GM12892 (cell line): ENCODE data around the gene MAPK7.

Experiments
- DNase-seq: peaks from one replicate; pipeline ENCODE4 v3.0.0; 2011; ENCODE audit not compliant: insufficient read length
- FAIRE-seq: peaks from 2 replicates; lab custom pipeline; 2011; peaks lifted over from hg19 to GRCh38; lab: Jason Lieb, UNC
- POLR2A ChIP-seq: IDR thresholded peaks from 2 replicates; pipeline ENCODE4 v1.6.1; 2011; ENCODE audit warnings: low read depth, low read length, control low read depth
- POLR2AphosphoS5 ChIP-seq: IDR thresholded peaks from 2 replicates; pipeline ENCODE4 v1.6.1; 2011; ENCODE audit warnings: low read depth, low read length, control low read depth
- TAF1 ChIP-seq: IDR thresholded peaks from 2 replicates; pipeline ENCODE4 v1.6.1; 2011; ENCODE audit warnings: low read depth, mild to moderate bottlenecking, control low read depth, low read length, borderline replicate concordance

Gene MAPK7

DNA sequence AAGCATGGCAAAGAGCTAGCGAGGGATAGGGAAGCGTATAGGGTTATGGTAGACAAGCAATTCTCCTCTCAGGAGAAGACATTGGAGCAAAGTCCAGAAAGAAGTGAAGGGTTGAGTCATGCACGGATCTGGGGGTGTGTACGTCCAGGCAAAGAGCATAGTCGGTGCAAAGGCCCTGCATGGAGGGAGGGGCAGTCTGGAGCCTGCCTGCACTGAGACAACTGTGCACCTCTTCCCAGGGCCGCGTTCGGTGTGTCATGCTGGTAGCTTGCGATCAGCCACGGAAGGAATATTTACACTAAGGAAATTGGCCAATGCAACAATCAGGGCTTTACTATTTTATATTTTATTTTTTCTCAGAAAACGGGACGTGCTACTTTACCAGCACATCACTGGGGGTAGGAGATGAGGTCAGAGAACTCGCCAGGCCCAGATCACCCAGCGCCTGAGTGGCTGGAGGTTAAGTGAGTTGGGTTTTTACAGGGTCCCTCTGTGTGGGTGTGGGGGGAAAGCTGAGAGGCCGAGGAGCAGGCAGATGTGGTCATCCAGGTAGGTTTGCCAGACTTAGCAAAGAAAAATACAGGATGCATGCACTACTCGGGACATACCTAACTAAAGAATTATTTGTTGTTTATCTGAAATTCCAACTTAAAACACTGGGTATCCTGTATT, 9.1 kb upstream of the MAPK7 start:
- FAIRE-seq (no peak), DNase-seq (no peak)
- TF ChIP-seq TAF1: no peak
- TF ChIP-seq POLR2A: no peak
- no peak for TF ChIP-seq POLR2AphosphoS5

DNA sequence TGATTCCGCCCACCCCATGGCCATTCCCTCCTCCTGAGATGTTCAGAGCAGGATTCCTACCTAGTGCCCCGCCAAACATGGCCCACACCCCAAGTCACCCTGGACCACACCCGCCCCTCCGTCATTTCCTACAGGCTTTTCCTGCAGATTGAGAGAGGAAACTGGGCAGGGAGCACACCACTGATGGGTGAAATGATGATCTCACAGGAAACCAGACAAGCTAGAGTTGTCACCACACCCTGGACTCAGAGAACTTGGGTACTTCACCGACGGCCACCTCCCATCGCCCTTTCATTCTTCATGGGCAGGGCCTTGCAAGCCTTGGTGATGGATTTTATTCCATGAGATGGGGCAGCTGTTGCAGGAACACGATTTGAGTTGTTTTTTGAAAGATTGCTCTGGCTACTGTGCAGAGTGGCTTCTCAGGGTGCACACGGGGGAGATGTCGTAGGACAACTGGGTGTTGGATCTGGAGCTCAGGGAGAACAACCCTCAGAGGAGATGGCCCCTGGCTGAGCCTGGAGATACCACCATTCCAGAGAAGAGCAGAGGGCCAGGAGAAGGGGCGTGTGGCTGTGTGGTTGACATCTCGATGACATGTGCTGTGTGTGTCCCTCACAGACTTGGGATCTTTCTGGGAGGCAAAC, 8.3 kb upstream of the MAPK7 start:
- TF ChIP-seq TAF1 (no peak), POLR2A (no peak), POLR2AphosphoS5 (no peak)
- peak; percentile 84 for FAIRE-seq
- DNase-seq: no peak

DNA sequence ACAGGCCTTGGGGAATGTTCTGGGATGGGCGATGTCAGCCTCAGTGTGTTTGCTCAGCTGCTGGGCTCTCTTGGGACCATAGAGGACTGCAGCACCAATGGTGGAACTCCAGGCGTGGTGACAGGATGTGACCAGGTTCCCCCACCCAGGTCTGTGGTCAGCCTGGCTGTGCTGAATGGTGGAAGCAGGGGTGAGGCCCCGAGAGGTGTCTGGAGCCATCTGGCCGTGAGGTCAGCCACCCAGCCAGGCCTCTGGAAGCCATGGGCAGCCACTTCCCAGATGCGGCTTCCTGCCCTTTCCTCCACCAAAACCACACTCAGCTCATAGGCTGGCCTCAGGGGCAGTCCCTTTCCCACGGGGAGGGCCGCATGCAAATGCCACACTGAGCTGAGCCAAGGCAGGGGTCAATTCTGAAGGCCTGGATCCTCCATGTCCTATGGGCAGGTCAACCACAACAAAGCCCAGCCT, 7.8 kb upstream of the MAPK7 start:
- FAIRE-seq (no peak), DNase-seq (peak; percentile 52)
- TF ChIP-seq POLR2AphosphoS5 (no peak), POLR2A (no peak), TAF1 (no peak)

DNA sequence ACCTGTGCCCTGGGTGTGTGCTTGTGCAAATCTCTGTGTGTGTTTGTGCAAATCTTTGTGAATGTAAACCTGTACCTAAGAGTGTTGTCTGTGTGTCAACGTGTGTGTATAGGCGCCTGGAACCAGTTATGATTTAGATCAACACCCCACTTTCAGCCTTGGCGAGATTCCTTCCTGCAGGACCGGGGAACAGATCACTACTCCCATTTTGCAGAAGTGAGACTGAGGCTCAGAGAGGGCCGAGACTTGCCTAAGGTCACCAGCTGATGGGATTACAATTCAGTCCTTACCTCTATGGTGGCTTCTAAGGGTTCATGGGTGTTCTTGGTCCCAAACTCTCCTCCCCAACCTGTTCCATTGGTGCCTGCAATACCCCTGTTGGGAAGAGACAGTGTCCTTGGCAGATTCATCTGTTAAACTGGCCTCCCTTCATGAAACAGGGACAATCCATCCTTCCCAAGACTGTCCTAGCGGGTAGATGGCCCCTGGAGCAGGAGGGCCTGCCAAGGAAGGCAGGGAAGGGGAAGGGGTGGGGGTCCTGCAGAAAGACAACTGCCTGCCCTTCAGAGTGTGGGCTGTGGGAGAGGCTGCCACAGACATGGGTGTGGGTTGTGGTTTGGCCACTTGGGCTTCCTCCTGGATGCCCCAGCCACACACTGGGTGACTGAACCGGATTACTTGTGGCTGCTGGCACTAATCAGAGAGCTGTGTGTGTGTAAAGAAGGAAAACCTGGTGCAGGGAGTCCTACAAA, 6.9 kb upstream of the MAPK7 start:
- FAIRE-seq (peak; percentile 14), DNase-seq (no peak)
- TF ChIP-seq POLR2A (no peak), TAF1 (no peak)

DNA sequence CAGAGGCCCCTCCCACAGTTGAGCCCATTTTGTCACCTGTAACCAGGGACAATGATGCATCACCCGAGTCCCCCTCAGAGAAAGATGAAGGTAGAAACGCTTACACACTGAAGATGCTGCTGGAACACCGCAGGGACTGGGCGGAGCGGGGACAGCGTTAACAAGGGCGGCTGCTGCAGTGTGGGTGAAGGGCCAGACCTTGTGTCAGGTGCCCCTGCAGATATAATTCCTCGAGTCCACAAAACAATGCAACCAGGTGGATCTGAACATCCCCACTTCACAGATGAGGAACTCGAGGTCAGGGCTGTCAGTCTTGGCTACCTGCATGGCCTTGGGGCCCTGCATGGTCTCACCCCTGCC, 6.3 kb upstream of the MAPK7 start:
- DNase-seq (no peak), FAIRE-seq (no peak)
- no peak for TF ChIP-seq POLR2AphosphoS5
- no peak for TF ChIP-seq POLR2A
- TF ChIP-seq TAF1: no peak

DNA sequence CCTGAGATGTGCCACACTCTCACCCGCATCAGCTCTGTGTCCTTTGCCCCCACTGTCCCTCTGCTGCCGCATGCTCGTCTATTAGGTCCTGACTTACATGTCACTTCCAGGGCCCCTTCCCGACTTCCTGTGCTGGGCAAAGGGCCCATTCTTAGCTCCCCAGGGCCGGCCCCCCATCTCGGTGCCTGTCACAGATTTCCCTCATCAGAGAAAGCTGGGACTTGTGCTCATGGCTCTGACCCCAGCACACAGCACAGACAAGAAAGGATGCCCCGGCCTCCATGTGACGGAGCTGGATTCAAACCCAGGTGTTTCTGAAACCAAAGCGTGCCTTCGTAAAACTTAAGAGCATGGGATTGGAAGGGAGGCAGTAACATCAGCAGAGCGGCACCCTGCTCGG, 5.9 kb upstream of the MAPK7 start:
- TF ChIP-seq POLR2AphosphoS5 (no peak), POLR2A (no peak), TAF1 (no peak)
- FAIRE-seq (peak; percentile 46), DNase-seq (no peak)

DNA sequence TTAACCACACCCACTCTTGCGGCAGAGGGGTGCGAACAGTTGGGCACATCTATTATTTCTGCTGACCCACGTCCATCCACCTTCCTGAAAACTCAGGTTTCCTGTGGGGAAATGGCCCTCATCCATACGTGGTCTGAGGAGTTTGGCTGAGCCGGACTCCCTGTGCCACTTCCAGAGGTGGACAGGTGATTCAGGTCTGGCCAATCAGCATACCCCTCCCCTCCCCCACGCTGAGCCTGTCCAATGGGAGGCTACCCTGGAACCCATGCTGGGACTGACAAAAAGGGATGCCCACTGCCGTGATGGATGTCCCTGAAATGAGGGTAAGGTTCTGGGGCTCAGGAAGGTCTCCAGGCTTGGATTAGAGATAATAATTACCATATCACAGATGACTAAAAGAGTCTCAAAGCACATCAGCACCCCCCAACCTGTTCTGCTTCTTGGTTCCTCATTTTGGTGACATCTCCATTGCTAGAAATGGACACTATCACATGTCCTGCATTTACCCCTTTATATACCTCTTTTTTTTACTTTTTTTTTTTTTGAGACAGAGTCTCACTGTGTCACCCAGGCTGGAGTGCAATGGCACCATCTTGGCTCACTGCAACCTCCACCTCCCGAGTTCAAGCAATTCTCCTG, 5.3 kb upstream of the MAPK7 start:
- TF ChIP-seq POLR2A: no peak
- FAIRE-seq (no peak), DNase-seq (no peak)

DNA sequence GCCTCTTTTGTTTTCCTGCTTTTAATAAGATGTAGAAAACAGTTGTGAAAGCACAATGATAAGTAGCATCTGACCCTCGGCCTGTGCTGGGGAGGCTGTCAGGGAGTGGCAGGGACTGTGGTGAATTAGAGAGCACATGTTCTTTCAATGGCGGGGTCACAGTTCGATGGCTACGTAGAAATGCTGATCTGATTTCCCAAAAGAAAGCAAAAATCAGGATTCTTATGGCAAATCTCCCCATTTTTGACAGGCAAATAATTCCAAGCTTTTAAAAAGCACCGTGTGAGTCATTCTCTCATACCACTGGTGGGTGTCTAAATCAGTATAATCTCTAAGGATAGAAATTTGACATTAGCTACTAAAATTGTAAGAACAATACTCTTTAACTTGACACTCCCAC, 4.2 kb upstream of the MAPK7 start:
- DNase-seq (no peak), FAIRE-seq (peak; percentile 14)
- no peak for TF ChIP-seq TAF1
- no peak for TF ChIP-seq POLR2A
- no peak for TF ChIP-seq POLR2AphosphoS5

DNA sequence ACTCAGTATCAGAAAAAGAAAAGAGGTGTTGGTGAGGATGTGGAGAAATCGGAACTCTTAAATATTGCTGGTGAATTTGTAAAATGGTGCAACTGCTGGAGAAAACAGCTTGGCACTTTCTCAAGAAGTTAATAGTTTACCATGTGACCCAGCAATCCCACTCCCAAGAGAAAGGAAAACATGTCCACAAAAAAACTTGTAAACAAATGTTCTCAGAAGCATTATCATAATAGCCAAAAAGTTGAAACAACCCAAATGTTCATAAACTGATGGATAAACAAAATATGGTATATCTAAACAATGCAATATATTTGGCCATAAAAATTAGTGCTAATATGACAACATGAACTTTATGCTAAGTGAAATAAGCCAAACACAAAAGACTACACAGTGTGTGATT, 2.6 kb upstream of the MAPK7 start:
- no peak for DNase-seq
- FAIRE-seq: no peak
- no peak for TF ChIP-seq TAF1
- TF ChIP-seq POLR2AphosphoS5: no peak
- no peak for TF ChIP-seq POLR2A

DNA sequence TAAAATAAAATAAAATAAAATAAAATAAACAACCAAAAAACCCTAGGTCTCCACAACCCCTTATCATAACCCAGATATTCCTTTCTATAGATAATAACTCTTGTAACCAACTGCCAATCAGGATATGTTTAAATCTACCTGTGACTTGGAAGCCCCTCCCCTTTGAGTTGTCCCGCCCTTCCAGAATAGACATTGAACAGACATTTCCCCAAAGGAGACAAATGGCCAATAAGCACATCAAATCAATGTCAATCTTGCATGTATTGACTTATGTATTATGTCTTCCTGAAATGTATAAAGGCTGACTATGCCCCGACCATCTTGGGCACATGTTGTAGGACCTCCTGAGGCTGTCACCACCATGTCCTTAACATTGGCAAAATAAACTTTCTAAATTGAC, 1.5 kb upstream of the MAPK7 start:
- DNase-seq (no peak), FAIRE-seq (peak; percentile 87)
- TF ChIP-seq POLR2A (no peak), POLR2AphosphoS5 (no peak)

DNA sequence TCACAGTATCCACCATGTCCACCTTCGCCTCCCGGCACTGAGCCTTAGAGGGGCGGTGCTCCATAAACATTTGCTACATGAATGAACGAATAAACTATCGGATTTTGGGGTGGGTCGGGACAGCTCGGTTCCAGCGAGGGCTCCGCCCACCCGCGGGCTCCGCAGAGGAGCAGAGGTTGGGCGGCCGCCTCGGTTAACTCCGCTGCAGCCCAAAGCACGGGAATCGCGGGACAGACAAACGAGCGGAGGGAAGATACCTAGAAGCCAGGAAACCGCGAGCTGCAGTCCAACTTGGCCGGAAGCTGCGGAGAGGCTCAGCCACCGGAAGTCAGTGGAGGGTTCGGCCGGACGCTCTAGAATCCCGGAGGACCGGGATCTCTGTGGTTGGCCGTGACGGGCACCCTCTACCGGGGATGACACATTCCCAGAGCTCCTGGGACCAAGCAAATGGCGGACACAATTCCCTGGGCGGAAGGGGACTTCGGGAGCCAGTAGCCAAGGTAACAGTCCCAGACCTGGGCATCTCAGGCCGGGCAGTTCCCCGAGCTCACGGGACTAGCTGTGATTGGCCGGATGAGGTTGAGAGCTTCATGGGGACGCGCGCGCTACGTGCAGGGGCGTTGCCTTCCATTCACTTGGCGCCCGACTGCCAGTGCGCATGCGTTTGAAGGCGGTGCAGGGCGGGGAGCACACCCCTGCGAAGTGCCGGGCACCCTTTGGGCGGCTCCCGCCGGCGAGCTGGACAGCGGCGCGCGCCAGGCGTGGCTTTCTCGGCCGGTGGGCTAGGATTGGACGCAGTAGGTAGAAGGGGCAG, 489 bp upstream of the MAPK7 start:
- peak; percentile 100 for DNase-seq
- TF ChIP-seq POLR2A (peak; percentile 84), POLR2AphosphoS5 (peak; percentile 80), TAF1 (peak; percentile 87)
- FAIRE-seq: peak; percentile 100
